Measurements from ENCODE around the gene HSD17B14.

Gene HSD17B14

DNA sequence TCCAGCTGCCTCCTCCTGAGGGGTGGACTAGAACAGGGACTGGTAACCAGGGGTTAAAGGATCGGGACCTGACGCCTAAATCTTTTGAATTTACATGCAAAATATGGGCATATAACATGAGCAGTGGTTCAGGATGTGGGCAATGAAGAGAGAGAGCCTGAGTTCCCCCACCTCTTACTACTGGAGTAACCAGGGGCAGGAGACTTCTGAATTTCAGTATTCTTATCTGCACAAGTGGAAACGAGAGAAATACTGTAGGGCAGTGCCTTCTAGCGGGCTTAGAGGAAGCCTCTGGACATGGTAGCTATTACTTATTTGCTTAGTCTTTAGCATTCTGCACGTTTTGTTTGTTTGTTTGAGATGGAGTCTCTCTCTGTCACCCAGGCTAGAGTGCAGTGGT lies 51.8 kb downstream of the HSD17B14 start:
- Histone ChIP-seq H3K9ac (ENCODE audit: insufficient read length) (no peak overlapping the region), H3K4me3 (no peak overlapping the region), H3K27ac (no peak overlapping the region), H3K9me3 (ENCODE audit: low read depth, low read length) (no peaks in the 10 kb centered on the region), H3K36me3 (ENCODE audit: insufficient read depth, low read length) (no peaks in the 10 kb centered on the region)
- TF ChIP-seq FOXP2 (optimal IDR thresholded peaks at IDR 0.05; ENCODE audit: control extremely low read depth, extremely low read length, insufficient read depth) (no peak), POLR2AphosphoS5 (IDR thresholded peaks at IDR 0.05; ENCODE audit: borderline replicate concordance, low read depth, low read length) (no peak), EZH2 (IDR thresholded peaks at IDR 0.05) (no peak)
- no peak for DNase-seq (ENCODE audit: low read depth, low spot score)

DNA sequence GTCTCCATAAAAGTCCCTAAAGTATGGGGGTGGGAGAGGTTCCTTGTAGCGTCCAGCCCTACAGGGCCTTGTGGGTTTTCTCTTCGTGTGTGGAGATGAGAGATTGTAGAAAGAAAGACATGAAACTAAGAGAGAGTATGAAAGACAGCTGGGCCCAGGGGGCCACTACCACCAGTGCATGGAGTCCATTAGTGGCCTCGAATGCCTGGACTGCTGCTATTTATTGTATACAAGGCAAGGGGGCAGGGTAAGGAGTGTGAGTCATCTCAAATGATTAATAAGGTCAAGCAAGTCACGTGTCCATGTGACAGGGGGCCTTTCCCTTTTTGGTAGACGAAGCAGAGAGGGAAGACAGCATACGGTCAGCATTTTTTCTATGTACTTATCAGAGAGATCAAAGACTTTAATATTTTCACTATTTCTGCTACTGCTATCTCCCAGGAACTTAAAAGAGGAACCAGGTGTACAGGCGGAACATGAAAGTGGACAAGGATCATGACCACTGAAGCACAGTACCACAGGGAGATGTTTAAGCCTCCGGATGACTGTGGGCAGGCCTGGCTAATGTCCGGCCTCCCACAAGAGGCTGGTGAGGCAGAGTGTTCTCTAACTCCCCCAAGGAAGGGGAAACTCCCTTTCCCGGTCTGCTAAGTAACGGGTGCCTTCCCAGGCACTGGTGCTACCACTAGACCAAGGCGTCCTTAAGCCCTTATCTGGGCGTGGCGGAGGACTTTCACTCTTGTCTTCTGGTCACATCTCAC lies 55.5 kb downstream of the HSD17B14 start:
- no peak overlapping the region for H3K9ac ChIP-seq (ENCODE audit: insufficient read length)
- H3K9me3 ChIP-seq (ENCODE audit: low read depth, low read length), result no peaks in the 10 kb centered on the region
- no peak overlapping the region for H3K4me3 ChIP-seq
- H3K36me3 ChIP-seq (ENCODE audit: insufficient read depth, low read length), result no peaks in the 10 kb centered on the region
- no peak overlapping the region for H3K27ac ChIP-seq
- no peak for DNase-seq (ENCODE audit: low read depth, low spot score)
- TF ChIP-seq POLR2AphosphoS5 (IDR thresholded peaks at IDR 0.05; ENCODE audit: borderline replicate concordance, low read depth, low read length), result no peak
- TF ChIP-seq EZH2 (IDR thresholded peaks at IDR 0.05), result no peak
- no peak for TF ChIP-seq FOXP2 (optimal IDR thresholded peaks at IDR 0.05; ENCODE audit: control extremely low read depth, extremely low read length, insufficient read depth)

DNA sequence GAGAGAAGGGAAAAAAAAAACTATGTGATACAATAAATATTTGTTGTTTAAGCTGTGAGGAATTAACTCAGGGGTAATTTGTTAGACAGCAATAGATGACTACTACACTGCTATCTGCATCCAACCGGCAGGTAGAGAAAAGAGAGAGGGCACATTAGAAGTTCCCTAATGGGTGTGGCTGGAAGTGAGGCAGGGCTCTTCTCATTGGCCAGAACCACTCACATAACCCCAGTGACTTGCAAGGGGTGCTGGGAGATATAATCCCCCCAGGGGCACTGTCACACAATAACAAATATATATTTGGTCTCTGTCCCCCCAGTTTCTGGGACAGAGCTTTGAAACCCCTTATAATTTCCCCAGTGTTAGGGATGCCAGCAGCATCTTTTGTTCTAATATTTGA lies 56.7 kb downstream of the HSD17B14 start:
- Histone ChIP-seq H3K9ac (ENCODE audit: insufficient read length) (no peak overlapping the region), H3K27ac (no peak overlapping the region), H3K4me3 (no peak overlapping the region), H3K9me3 (ENCODE audit: low read depth, low read length) (no peaks in the 10 kb centered on the region), H3K36me3 (ENCODE audit: insufficient read depth, low read length) (no peaks in the 10 kb centered on the region)
- TF ChIP-seq POLR2AphosphoS5 (IDR thresholded peaks at IDR 0.05; ENCODE audit: borderline replicate concordance, low read depth, low read length) (no peak), FOXP2 (optimal IDR thresholded peaks at IDR 0.05; ENCODE audit: control extremely low read depth, extremely low read length, insufficient read depth) (no peak), EZH2 (IDR thresholded peaks at IDR 0.05) (no peak)
- no peak for DNase-seq (ENCODE audit: low read depth, low spot score)

DNA sequence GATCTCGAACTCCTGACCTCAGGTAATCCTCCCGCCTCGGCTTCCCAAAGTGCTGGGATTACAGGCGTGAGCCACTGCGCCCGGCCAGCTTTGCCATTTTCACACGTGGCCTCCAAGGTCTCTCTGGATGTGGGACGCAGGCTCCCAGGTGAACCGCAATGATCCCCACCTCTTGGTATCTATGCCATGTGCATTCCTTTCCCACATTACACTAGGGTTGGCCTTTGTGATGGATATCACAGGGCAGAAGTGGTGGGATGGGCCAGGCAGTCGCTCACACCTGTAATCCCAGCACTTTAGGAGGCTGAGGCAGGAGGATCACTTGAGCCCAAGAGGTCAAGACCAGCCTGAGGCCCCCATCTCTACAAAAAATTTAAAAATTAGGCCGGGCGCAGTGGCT lies 58.6 kb downstream of the HSD17B14 start:
- no peak for TF ChIP-seq FOXP2 (optimal IDR thresholded peaks at IDR 0.05; ENCODE audit: control extremely low read depth, extremely low read length, insufficient read depth)
- no peak for TF ChIP-seq EZH2 (IDR thresholded peaks at IDR 0.05)
- no peak for TF ChIP-seq POLR2AphosphoS5 (IDR thresholded peaks at IDR 0.05; ENCODE audit: borderline replicate concordance, low read depth, low read length)
- no peak overlapping the region for H3K4me3 ChIP-seq
- DNase-seq (ENCODE audit: low read depth, low spot score), result no peak
- H3K36me3 ChIP-seq (ENCODE audit: insufficient read depth, low read length), result no peaks in the 10 kb centered on the region
- no peak overlapping the region for H3K9ac ChIP-seq (ENCODE audit: insufficient read length)
- no peaks in the 10 kb centered on the region for H3K9me3 ChIP-seq (ENCODE audit: low read depth, low read length)
- H3K27ac ChIP-seq, result no peak overlapping the region

DNA sequence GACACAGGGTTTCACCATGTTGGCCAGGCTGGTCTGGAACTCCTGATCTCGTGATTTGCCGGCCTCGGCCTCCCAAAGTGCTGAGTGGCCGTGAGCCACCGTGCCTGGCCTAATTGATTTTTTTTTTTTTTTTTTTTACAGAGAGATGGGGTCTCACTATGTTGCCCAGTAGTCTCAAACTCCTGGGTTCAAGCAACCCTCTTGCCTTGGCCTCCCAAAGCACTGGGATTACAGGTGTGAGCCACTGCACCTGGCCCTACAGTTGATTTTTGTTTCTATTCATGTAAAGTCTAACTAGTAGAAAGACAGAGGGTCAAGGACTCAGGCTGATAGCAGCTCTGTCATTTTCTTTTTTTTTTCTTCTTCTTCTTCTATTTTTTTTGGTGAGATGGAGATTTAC lies 59.2 kb downstream of the HSD17B14 start:
- no peak overlapping the region for H3K4me3 ChIP-seq
- no peak overlapping the region for H3K9ac ChIP-seq (ENCODE audit: insufficient read length)
- no peak for TF ChIP-seq FOXP2 (optimal IDR thresholded peaks at IDR 0.05; ENCODE audit: control extremely low read depth, extremely low read length, insufficient read depth)
- TF ChIP-seq POLR2AphosphoS5 (IDR thresholded peaks at IDR 0.05; ENCODE audit: borderline replicate concordance, low read depth, low read length), result no peak
- no peak for TF ChIP-seq EZH2 (IDR thresholded peaks at IDR 0.05)

DNA sequence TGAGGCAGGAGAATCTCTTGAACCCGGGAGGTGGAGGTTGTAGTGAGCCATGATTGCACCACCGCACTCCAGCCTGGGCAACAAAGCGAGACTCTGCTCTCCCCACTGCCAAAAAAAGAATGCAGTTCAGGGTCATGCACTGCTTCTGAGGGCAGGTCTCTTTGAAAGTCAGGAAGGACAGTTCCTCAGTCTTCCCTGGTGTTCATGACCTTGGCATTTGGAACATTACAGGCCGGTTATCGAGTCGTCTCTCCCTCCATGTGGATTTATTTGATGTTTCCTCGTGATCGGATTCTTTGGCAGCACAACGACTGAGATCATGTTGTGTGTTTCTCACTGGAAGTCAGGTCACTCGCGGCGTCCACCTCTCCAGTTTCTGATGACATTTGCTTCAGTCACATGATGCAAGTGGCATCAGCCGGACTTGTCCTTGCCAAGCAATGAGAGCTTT lies 63.8 kb downstream of the HSD17B14 start:
- no peak overlapping the region for H3K27ac ChIP-seq
- no peak for DNase-seq (ENCODE audit: low read depth, low spot score)
- H3K36me3 ChIP-seq (ENCODE audit: insufficient read depth, low read length), result no peaks in the 10 kb centered on the region
- no peak for TF ChIP-seq FOXP2 (optimal IDR thresholded peaks at IDR 0.05; ENCODE audit: control extremely low read depth, extremely low read length, insufficient read depth)
- no peak for TF ChIP-seq EZH2 (IDR thresholded peaks at IDR 0.05)
- H3K9me3 ChIP-seq (ENCODE audit: low read depth, low read length), result no peaks in the 10 kb centered on the region
- no peak overlapping the region for H3K4me3 ChIP-seq
- H3K9ac ChIP-seq (ENCODE audit: insufficient read length), result no peak overlapping the region

More for the DNA sequence above, 59.2 kb downstream of the HSD17B14 start:
- no peak for DNase-seq (ENCODE audit: low read depth, low spot score)
- no peak overlapping the region for H3K27ac ChIP-seq
- H3K36me3 ChIP-seq (ENCODE audit: insufficient read depth, low read length), result no peaks in the 10 kb centered on the region
- no peaks in the 10 kb centered on the region for H3K9me3 ChIP-seq (ENCODE audit: low read depth, low read length)

DNA sequence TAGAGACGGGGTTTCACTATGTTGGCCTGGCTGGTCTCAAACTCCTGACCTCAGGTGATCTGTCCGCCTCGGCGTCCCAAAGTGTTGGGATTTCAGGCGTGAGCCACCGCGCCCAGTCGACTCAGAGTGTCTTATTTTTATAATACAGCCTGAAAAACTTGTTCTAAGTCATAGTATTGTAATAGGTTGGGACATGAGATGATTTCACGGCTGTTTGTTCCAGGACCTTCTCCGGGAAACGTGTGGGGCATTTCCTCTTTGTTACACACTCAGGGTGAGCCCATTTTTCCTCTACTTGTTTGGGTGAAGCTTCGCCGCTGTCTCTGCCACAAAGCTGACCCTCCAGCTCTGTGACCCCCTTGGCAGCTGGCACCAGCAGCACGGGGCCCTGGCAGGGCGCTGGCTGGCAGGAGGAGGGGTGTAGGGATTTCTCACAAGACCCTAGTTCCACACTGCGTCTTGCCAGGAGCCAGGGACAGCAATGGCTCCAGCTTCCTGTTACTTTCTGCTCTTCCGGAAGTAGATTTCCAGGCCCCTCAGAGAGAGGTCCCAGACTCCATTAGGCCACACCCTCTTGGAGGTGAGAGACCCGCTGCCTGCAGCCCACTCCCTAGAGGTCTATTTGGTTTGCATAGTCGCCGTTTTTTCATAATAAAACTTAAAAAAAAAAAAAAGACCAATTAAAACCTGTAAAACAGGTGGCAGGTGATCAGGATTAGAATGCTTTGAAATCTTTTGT lies 65.4 kb downstream of the HSD17B14 start:
- Histone ChIP-seq H3K27ac (no peak overlapping the region), H3K36me3 (ENCODE audit: insufficient read depth, low read length) (no peaks in the 10 kb centered on the region), H3K9ac (ENCODE audit: insufficient read length) (no peak overlapping the region), H3K9me3 (ENCODE audit: low read depth, low read length) (no peaks in the 10 kb centered on the region), H3K4me3 (no peak overlapping the region)
- DNase-seq (ENCODE audit: low read depth, low spot score), result no peak
- TF ChIP-seq FOXP2 (optimal IDR thresholded peaks at IDR 0.05; ENCODE audit: control extremely low read depth, extremely low read length, insufficient read depth) (no peak), POLR2AphosphoS5 (IDR thresholded peaks at IDR 0.05; ENCODE audit: borderline replicate concordance, low read depth, low read length) (no peak), EZH2 (IDR thresholded peaks at IDR 0.05) (no peak)

DNA sequence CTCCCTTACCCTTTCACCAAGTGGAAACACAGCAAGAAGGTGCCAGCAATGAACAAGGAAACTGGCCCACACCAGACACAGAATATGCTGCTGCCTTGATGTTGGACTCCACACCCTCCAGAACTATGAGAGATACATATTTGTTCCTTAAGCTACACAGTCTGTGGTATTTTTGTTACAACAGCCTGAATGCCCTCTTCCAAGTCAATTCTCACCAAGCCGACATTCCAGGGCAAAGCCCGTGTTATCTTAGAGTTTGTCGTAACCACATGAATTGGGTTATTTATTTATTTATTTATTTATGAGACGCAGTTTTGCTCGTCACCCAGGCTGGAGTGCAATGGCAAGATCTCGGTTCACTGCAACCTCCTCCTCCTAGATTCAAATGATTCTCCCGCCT lies 66.0 kb downstream of the HSD17B14 start:
- no peak for TF ChIP-seq EZH2 (IDR thresholded peaks at IDR 0.05)
- TF ChIP-seq FOXP2 (optimal IDR thresholded peaks at IDR 0.05; ENCODE audit: control extremely low read depth, extremely low read length, insufficient read depth), result no peak
- TF ChIP-seq POLR2AphosphoS5 (IDR thresholded peaks at IDR 0.05; ENCODE audit: borderline replicate concordance, low read depth, low read length), result no peak
- H3K36me3 ChIP-seq (ENCODE audit: insufficient read depth, low read length), result no peaks in the 10 kb centered on the region
- no peak overlapping the region for H3K9ac ChIP-seq (ENCODE audit: insufficient read length)
- no peak for DNase-seq (ENCODE audit: low read depth, low spot score)
- no peak overlapping the region for H3K4me3 ChIP-seq
- no peak overlapping the region for H3K27ac ChIP-seq
- H3K9me3 ChIP-seq (ENCODE audit: low read depth, low read length), result no peaks in the 10 kb centered on the region
